Spleen (tissue), 11 donors: ENCODE results near the gene PDLIM3. TPM values are rescaled to one million over a fixed set of nuclear protein-coding genes. Genes with fewer than 3 reads are reported as not detected.

ENCODE experiments used
- DNase-seq: peaks from one replicate; pipeline ENCODE4 v3.0.0-alpha.2; 2020
- H3K27ac ChIP-seq, 8 donors: fragments of 200-600 bp; sonication (generic) in 7 of 8; 1 replicate in 4 of 8; 2 replicates in 4 of 8; pipeline versions ENCODE4 v1.5.0 to v1.8.0; 2016 to 2021; ENCODE audit warnings: inconsistent platforms in 4 of 8, mild to moderate bottlenecking in 4 of 8, moderate library complexity in 1 of 8
- H3K27me3 ChIP-seq, 7 donors: fragments of 200-600 bp; sonication (generic) in 6 of 7; replicated peaks in 1 of 7; 1 replicate in 4 of 7; 2 replicates in 3 of 7; pipeline versions ENCODE4 v1.5.0 to v1.8.0; 2016 to 2021; ENCODE audit warnings: inconsistent platforms in 3 of 7, mild to moderate bottlenecking in 1 of 7
- H3K36me3 ChIP-seq, 6 donors: fragments of 200-600 bp; sonication (generic) in 5 of 6; 1 replicate in 4 of 6; 2 replicates in 2 of 6; pipeline versions ENCODE4 v1.5.0 to v1.8.0; 2016 to 2021; ENCODE audit warnings: inconsistent platforms in 2 of 6
- H3K4me1 ChIP-seq, 6 donors: fragments of 200-600 bp; sonication (generic) in 5 of 6; 1 replicate in 3 of 6; 2 replicates in 3 of 6; pipeline versions ENCODE4 v1.5.0 to v1.8.0; 2016 to 2021; ENCODE audit warnings: inconsistent platforms in 3 of 6
- H3K4me3 ChIP-seq, 8 donors: fragments of 200-600 bp; sonication (generic) in 7 of 8; 1 replicate in 4 of 8; 2 replicates in 4 of 8; pipeline versions ENCODE4 v1.5.0 to v1.8.0; 2016 to 2021; ENCODE audit warnings: inconsistent platforms in 4 of 8, mild to moderate bottlenecking in 4 of 8, moderate library complexity in 2 of 8
- H3K9me3 ChIP-seq, 8 donors: fragments of 200-600 bp; sonication (generic) in 7 of 8; 1 replicate in 4 of 8; 2 replicates in 4 of 8; pipeline versions ENCODE4 v1.5.0 to v1.8.0; 2016 to 2021; ENCODE audit warnings: inconsistent platforms in 4 of 8
- CTCF ChIP-seq, 11 experiments: fragments of 200-600 bp in 7 of 11; fragments of 450-650 bp in 4 of 11; sonication (generic) in 4 of 11; IDR thresholded peaks in 8 of 11; conservative IDR thresholded peaks in 3 of 11; 1 replicate in 7 of 11; 2 replicates in 4 of 11; pipeline versions ENCODE4 v1.4.0 to v1.8.0; 2016 to 2021; ENCODE audit warnings: antibody characterized with exemption in 11 of 11, inconsistent platforms in 4 of 11, mild to moderate bottlenecking in 1 of 11
- POLR2A ChIP-seq, 3 donors: fragments of 450-650 bp; IDR thresholded peaks; one replicate each; pipeline ENCODE4 v1.5.1; 2017; ENCODE audit warnings: antibody characterized with exemption in 3 of 3, mild to moderate bottlenecking in 1 of 3
- POLR2AphosphoS5 ChIP-seq, 3 donors: sonication (generic); formaldehyde crosslinking; IDR thresholded peaks; one replicate each; pipeline ENCODE4 v1.5.1; 2017; ENCODE audit warnings: antibody characterized with exemption in 3 of 3
- WGBS, 5 donors: extraction: QIAGEN DNeasy Blood & Tissue Kit in 3 of 5; methylation state at CpG; one replicate each; pipeline versions ENCODE4 v1.1.5 to v1.1.7; 2013 to 2018; 5-methylcytosine and 5-hydroxymethylcytosine counted together
- intact Hi-C: fragments of 100-400 bp; cut with DNase I; formaldehyde crosslinking; loops from one replicate; pipeline ENCODE4 v1.15.0; 2023; ENCODE audit warnings: low total_unique reads
- polyA plus RNA-seq, 3 donors: library from polyadenylated mRNA; stranded (reverse); fragments of 200-250 nt; gene quantifications; one replicate each; pipeline ENCODE4 v1.2.1, GENCODE V29; 2013
- total RNA-seq, 7 donors: library from RNA; depleted of rRNA in 3 of 7; stranded (reverse); fragments of >200 nt in 3 of 7; fragmentation: NEBNext Ultra II Directional in 4 of 7; extraction: Animal tissue kit (Norgen Biotek cat#: 25700) in 4 of 7; gene quantifications; one replicate each; pipeline versions ENCODE4 v1.1.0 to v1.2.1, GENCODE V29; 2016 to 2021
- donor health status: healthy with polysubstance abuse.
- donor health status: DM: no; HTN: no; CAD: no; lungs with moderate emphysema.
- donor health status: DM: no; HTN: no; CAD: no.
- donor health status: Bipolar disorder and iron deficiency.
- donor health status: healthy.
- donor health status: DM: no; HTN: no; CAD: no.
- donor health status: DM: yes; HTN: yes; CAD: no.

Gene PDLIM3
- total and polyA plus RNA-seq, 10 donors = 28.0 to 107 (median 63.2) TPM

- Histone ChIP-seq H3K36me3 (no peaks in the 10 kb centered on the region), H3K27me3 (no peaks in the 10 kb centered on the region), H3K9me3 (no peaks in the 10 kb centered on the region), H3K4me1 (no peaks in the 10 kb centered on the region), H3K27ac (no peak overlapping the region), H3K4me3 (no peak overlapping the region)
- no peak for DNase-seq
- intact Hi-C loops = no loop called here
- 82 to 93% (median 90%) methylated on average over 2 of the region's 2 CpGs for whole genome bisulfite sequencing, 5 donors
- TF ChIP-seq CTCF (IDR thresholded peaks at IDR 0.05 in 8 of 11, conservative IDR thresholded peaks at IDR 0.05 in 3 of 11) (no peak), POLR2AphosphoS5 (IDR thresholded peaks at IDR 0.05) (no peak), POLR2A (IDR thresholded peaks at IDR 0.05) (no peak)
Measured at GRCh38 chr4:185552254-185552653, 16.9 kb upstream of the PDLIM3 start.

- TF ChIP-seq CTCF (IDR thresholded peaks at IDR 0.05 in 8 of 11, conservative IDR thresholded peaks at IDR 0.05 in 3 of 11) = no peak
- TF ChIP-seq POLR2AphosphoS5 (IDR thresholded peaks at IDR 0.05) = no peak
- TF ChIP-seq POLR2A (IDR thresholded peaks at IDR 0.05) = no peak
- DNase-seq = no peak
- intact Hi-C loops = no loop called here
- no peaks in the 10 kb centered on the region for H3K27me3 ChIP-seq
- WGBS, 5 donors = 31 to 98% (median 74%) methylated on average over 1 of the region's 1 CpG
- no peaks in the 10 kb centered on the region for H3K4me1 ChIP-seq
- H3K36me3 ChIP-seq = no peaks in the 10 kb centered on the region
- no peaks in the 10 kb centered on the region for H3K9me3 ChIP-seq
- H3K27ac ChIP-seq = no peak overlapping the region
- H3K4me3 ChIP-seq = no peak overlapping the region
Measured at GRCh38 chr4:185550933-185551332, 15.6 kb upstream of the PDLIM3 start.

- no peak overlapping the region for H3K4me3 ChIP-seq
- intact Hi-C loops = no loop called here
- peaks cover 0 to 4% (median 0%) of the 10 kb centered on the region in 7 donors for H3K27me3 ChIP-seq
- H3K9me3 ChIP-seq = no peaks in the 10 kb centered on the region
- 63 to 75% (median 71%) methylated on average over 2 of the region's 2 CpGs for WGBS, 5 donors
- no peaks in the 10 kb centered on the region for H3K36me3 ChIP-seq
- DNase-seq = no peak
- TF ChIP-seq POLR2A (IDR thresholded peaks at IDR 0.05) (no peak), POLR2AphosphoS5 (IDR thresholded peaks at IDR 0.05) (no peak), CTCF (IDR thresholded peaks at IDR 0.05 in 8 of 11, conservative IDR thresholded peaks at IDR 0.05 in 3 of 11) (no peak)
- no peak overlapping the region for H3K27ac ChIP-seq
- no peaks in the 10 kb centered on the region for H3K4me1 ChIP-seq
Measured at GRCh38 chr4:185549095-185549639, 13.9 kb upstream of the PDLIM3 start.

- intact Hi-C loops = no loop called here
- 88 to 97% (median 93%) methylated on average over 1 of the region's 1 CpG for WGBS, 5 donors
Measured at GRCh38 chr4:185548587-185548986, 13.3 kb upstream of the PDLIM3 start.

More at GRCh38 chr4:185548587-185548986, 13.3 kb upstream of the PDLIM3 start:
- no peaks in the 10 kb centered on the region for H3K9me3 ChIP-seq
- H3K27me3 ChIP-seq = peaks cover 0 to 4% (median 0%) of the 10 kb centered on the region in 7 donors
- DNase-seq = no peak
- no peaks in the 10 kb centered on the region for H3K36me3 ChIP-seq
- no peak overlapping the region for H3K27ac ChIP-seq
- no peak for TF ChIP-seq POLR2AphosphoS5 (IDR thresholded peaks at IDR 0.05)
- TF ChIP-seq CTCF (IDR thresholded peaks at IDR 0.05 in 8 of 11, conservative IDR thresholded peaks at IDR 0.05 in 3 of 11) = no peak
- TF ChIP-seq POLR2A (IDR thresholded peaks at IDR 0.05) = no peak
- no peaks in the 10 kb centered on the region for H3K4me1 ChIP-seq
- no peak overlapping the region for H3K4me3 ChIP-seq
